ENCODE measurements around the gene FUT1. TPM values are rescaled to one million over a fixed set of nuclear protein-coding genes. Genes with fewer than 3 reads are reported as not detected.

Gene FUT1
- total and polyA plus RNA-seq, 9 of the 15 experiments (the other 6 are each of a cell fraction or from before 2014, with no cell fraction given): 2.3 to 18.5 (median 8.8) TPM

GRCh38 chr19:48795055-48795684, 42.7 kb upstream of the FUT1 start (continued):
- TF ChIP-seq ZNF354B (CRISPR knock-in tag; IDR thresholded peaks at IDR 0.05) (no peak), SLC30A9 (CRISPR knock-in tag; IDR thresholded peaks at IDR 0.05) (no peak), NFATC3 (IDR thresholded peaks at IDR 0.05) (no peak), THRAP3 (IDR thresholded peaks at IDR 0.05; ENCODE audit: borderline replicate concordance) (peak; percentile 45; the same call in 1 of the 2 replicates), FOS (IDR thresholded peaks at IDR 0.05; ENCODE audit: extremely low read depth, insufficient read length) (no peak), CLOCK (CRISPR knock-in tag; IDR thresholded peaks at IDR 0.05; ENCODE audit: borderline replicate concordance) (no peak), MYBL2 (IDR thresholded peaks at IDR 0.05; ENCODE audit: low read depth) (no peak), MYBL2 (CRISPR knock-in tag; IDR thresholded peaks at IDR 0.05; ENCODE audit: borderline replicate concordance) (no peak), MXD1 (CRISPR knock-in tag; IDR thresholded peaks at IDR 0.05; ENCODE audit: borderline replicate concordance, poor library complexity, severe bottlenecking) (no peak), ZNF232 (CRISPR knock-in tag; IDR thresholded peaks at IDR 0.05) (no peak), ZNF75A (CRISPR knock-in tag; IDR thresholded peaks at IDR 0.05) (no peak), ZFP30 (CRISPR knock-in tag; IDR thresholded peaks at IDR 0.05; ENCODE audit: borderline replicate concordance) (no peak), ZNF57 (CRISPR knock-in tag; IDR thresholded peaks at IDR 0.05) (no peak), IRF2 (CRISPR knock-in tag; IDR thresholded peaks at IDR 0.05) (no peak), FOXA3 (CRISPR knock-in tag; conservative IDR thresholded peaks at IDR 0.05 in 1 of 2, IDR thresholded peaks at IDR 0.05 in 1 of 2) (no peak; a peak in 1 of 4 replicates), TEAD2 (tag; IDR thresholded peaks at IDR 0.05) (no peak), NEUROD1 (IDR thresholded peaks at IDR 0.05; ENCODE audit: borderline replicate concordance, low read depth, low read length, partially characterized antibody) (no peak), ZBTB49 (CRISPR knock-in tag; IDR thresholded peaks at IDR 0.05; ENCODE audit: borderline replicate concordance) (no peak), HIVEP1 (CRISPR knock-in tag; IDR thresholded peaks at IDR 0.05) (no peak), ZNF212 (CRISPR knock-in tag; IDR thresholded peaks at IDR 0.05) (no peak), COPS2 (conservative IDR thresholded peaks at IDR 0.05) (no peak), JUNB (CRISPR knock-in tag; conservative IDR thresholded peaks at IDR 0.05) (no peak), KDM2B (CRISPR knock-in tag; IDR thresholded peaks at IDR 0.05) (no peak)
- TF ChIP-seq, protein P1, sequence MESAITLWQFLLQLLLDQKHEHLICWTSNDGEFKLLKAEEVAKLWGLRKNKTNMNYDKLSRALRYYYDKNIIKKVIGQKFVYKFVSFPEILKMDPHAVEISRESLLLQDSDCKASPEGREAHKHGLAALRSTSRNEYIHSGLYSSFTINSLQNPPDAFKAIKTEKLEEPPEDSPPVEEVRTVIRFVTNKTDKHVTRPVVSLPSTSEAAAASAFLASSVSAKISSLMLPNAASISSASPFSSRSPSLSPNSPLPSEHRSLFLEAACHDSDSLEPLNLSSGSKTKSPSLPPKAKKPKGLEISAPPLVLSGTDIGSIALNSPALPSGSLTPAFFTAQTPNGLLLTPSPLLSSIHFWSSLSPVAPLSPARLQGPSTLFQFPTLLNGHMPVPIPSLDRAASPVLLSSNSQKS (CRISPR knock-in tag; IDR thresholded peaks at IDR 0.05): no peak

Data from K562 (cell line).